GM18508 (cell line): ENCODE results near the gene TNFRSF11A.

Source experiments
- ATAC-seq: cut with Tn5 transposase; IDR thresholded peaks from one replicate; pipeline ENCODE4 v1.9.1; 2021; ENCODE audit warnings: moderate number of reproducible peaks; ENCODE audit not compliant: insufficient read depth, unreplicated experiment

TNFRSF11A gene

GRCh38 chr18:62374410-62374965, 49.4 kb downstream of the TNFRSF11A start:
- no peak for ATAC-seq

GRCh38 chr18:62377131-62377807, 52.2 kb downstream of the TNFRSF11A start:
- no peak for ATAC-seq

GRCh38 chr18:62379051-62379450, 53.9 kb downstream of the TNFRSF11A start:
- no peak for ATAC-seq

- no peak for ATAC-seq
Measured at GRCh38 chr18:62381373-62381772, 56.3 kb downstream of the TNFRSF11A start.

GRCh38 chr18:62384068-62384467, 59.0 kb downstream of the TNFRSF11A start:
- ATAC-seq: no peak

- no peak for ATAC-seq
Measured at GRCh38 chr18:62384610-62385097, 59.5 kb downstream of the TNFRSF11A start.

GRCh38 chr18:62386091-62386490, 61.0 kb downstream of the TNFRSF11A start:
- ATAC-seq: no peak

- no peak for ATAC-seq
Measured at GRCh38 chr18:62386601-62387000, 61.5 kb downstream of the TNFRSF11A start.

- no peak for ATAC-seq
Measured at GRCh38 chr18:62387257-62387656, 62.1 kb downstream of the TNFRSF11A start.

- ATAC-seq: no peak
Measured at GRCh38 chr18:62388855-62389760, 64.0 kb downstream of the TNFRSF11A start.

- no peak for ATAC-seq
Measured at GRCh38 chr18:62389761-62390481, 64.8 kb downstream of the TNFRSF11A start.

GRCh38 chr18:62394006-62394763, 69.1 kb downstream of the TNFRSF11A start:
- ATAC-seq: no peak

GRCh38 chr18:62396381-62396780, 71.3 kb downstream of the TNFRSF11A start:
- ATAC-seq: no peak

GRCh38 chr18:62396967-62397366, 71.9 kb downstream of the TNFRSF11A start:
- no peak for ATAC-seq

- no peak for ATAC-seq
Measured at GRCh38 chr18:62398291-62398690, 73.2 kb downstream of the TNFRSF11A start.

GRCh38 chr18:62399276-62399675, 74.2 kb downstream of the TNFRSF11A start:
- no peak for ATAC-seq

GRCh38 chr18:62399781-62400308, 74.7 kb downstream of the TNFRSF11A start:
- ATAC-seq: no peak

- ATAC-seq: no peak
Measured at GRCh38 chr18:62400916-62401315, 75.8 kb downstream of the TNFRSF11A start.

GRCh38 chr18:62402342-62402948, 77.3 kb downstream of the TNFRSF11A start:
- ATAC-seq: no peak
